ENCODE measurements around the gene NHSL1. TPM values are rescaled to one million over a fixed set of nuclear protein-coding genes. Genes with fewer than 3 reads are reported as not detected.

The NHSL1 gene
- total and polyA plus RNA-seq, 9 of the 15 experiments (the other 6 are each of a cell fraction or from before 2014, with no cell fraction given) = 0.09 to 0.20 TPM; not detected in 7

GRCh38 chr6:138403324-138403800 is 95.9 kb downstream of the NHSL1 start (continued):
- TF ChIP-seq ZBTB9 (CRISPR knock-in tag; IDR thresholded peaks at IDR 0.05) (no peak), BCL6 (CRISPR knock-in tag; IDR thresholded peaks at IDR 0.05) (0 out of 2 replicates have a peak, but pooled peaks have one; percentile 16), GTF2B (IDR thresholded peaks at IDR 0.05; ENCODE audit: extremely low read depth, insufficient read length) (no peak), CGGBP1 (CRISPR knock-in tag; IDR thresholded peaks at IDR 0.05) (no peak), ZC3H8 (IDR thresholded peaks at IDR 0.05) (no peak), ZNF408 (CRISPR knock-in tag; IDR thresholded peaks at IDR 0.05; ENCODE audit: low read depth) (no peak), ATF1 (CRISPR knock-in tag; IDR thresholded peaks at IDR 0.05) (no peak), ATF1 (tag; IDR thresholded peaks at IDR 0.05) (no peak), ZNF354B (CRISPR knock-in tag; IDR thresholded peaks at IDR 0.05) (no peak), ZNF274 (IDR thresholded peaks at IDR 0.05; ENCODE audit: borderline replicate concordance, low read depth, low read length) (no peak), SNAPC5 (CRISPR knock-in tag; IDR thresholded peaks at IDR 0.05) (no peak), FIP1L1 (IDR thresholded peaks at IDR 0.05; ENCODE audit: low read depth, low read length, poor library complexity, severe bottlenecking) (no peak), CXXC5 (CRISPR knock-in tag; IDR thresholded peaks at IDR 0.05) (no peak), BRD9 (IDR thresholded peaks at IDR 0.05; ENCODE audit: low read depth, partially characterized antibody) (no peak), ZNF589 (CRISPR knock-in tag; IDR thresholded peaks at IDR 0.05; ENCODE audit: low read depth) (peak; percentile 37; the same call in 1 of the 2 replicates), USF2 (CRISPR knock-in tag; IDR thresholded peaks at IDR 0.05) (no peak), ZNF695 (CRISPR knock-in tag; IDR thresholded peaks at IDR 0.05) (no peak), TAF7 (tag; IDR thresholded peaks at IDR 0.05) (no peak), SREBF1 (IDR thresholded peaks at IDR 0.05; ENCODE audit: borderline replicate concordance, low read depth, low read length) (no peak), GABPA (tag; conservative IDR thresholded peaks at IDR 0.05; ENCODE audit: low read depth) (no peak), MECOM (CRISPR knock-in tag; IDR thresholded peaks at IDR 0.05) (no peak)
- TF ChIP-seq, protein P1, sequence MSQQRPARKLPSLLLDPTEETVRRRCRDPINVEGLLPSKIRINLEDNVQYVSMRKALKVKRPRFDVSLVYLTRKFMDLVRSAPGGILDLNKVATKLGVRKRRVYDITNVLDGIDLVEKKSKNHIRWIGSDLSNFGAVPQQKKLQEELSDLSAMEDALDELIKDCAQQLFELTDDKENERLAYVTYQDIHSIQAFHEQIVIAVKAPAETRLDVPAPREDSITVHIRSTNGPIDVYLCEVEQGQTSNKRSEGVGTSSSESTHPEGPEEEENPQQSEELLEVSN (IDR thresholded peaks at IDR 0.05; ENCODE audit: borderline replicate concordance in 1 of 2, extremely low read depth in 1 of 2, insufficient read depth in 1 of 2, insufficient read length in 1 of 2, low read depth in 1 of 2, low read length in 1 of 2, poor library complexity in 1 of 2, severe bottlenecking in 1 of 2) = peak in 1 of 2 experiments; percentile 9
- TF ChIP-seq, protein P2, sequence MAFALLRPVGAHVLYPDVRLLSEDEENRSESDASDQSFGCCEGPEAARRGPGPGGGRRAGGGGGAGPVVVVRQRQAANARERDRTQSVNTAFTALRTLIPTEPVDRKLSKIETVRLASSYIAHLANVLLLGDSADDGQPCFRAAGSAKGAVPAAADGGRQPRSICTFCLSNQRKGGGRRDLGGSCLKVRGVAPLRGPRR (CRISPR knock-in tag; IDR thresholded peaks at IDR 0.05) = no peak

Data from K562 (cell line).